HG02642 (cell line): ENCODE results near the gene SMPD4.
"Not testable (repeated sequence)": the region's sequence is repeated elsewhere in the genome, so short reads cannot be mapped to it uniquely, and the experiment has no call there.

Experiments
- ATAC-seq: cut with Tn5 transposase; IDR thresholded peaks from one replicate; pipeline ENCODE4 v1.9.1; 2021; ENCODE audit warnings: mild to moderate bottlenecking; ENCODE audit not compliant: unreplicated experiment, poor library complexity

SMPD4 gene

DNA sequence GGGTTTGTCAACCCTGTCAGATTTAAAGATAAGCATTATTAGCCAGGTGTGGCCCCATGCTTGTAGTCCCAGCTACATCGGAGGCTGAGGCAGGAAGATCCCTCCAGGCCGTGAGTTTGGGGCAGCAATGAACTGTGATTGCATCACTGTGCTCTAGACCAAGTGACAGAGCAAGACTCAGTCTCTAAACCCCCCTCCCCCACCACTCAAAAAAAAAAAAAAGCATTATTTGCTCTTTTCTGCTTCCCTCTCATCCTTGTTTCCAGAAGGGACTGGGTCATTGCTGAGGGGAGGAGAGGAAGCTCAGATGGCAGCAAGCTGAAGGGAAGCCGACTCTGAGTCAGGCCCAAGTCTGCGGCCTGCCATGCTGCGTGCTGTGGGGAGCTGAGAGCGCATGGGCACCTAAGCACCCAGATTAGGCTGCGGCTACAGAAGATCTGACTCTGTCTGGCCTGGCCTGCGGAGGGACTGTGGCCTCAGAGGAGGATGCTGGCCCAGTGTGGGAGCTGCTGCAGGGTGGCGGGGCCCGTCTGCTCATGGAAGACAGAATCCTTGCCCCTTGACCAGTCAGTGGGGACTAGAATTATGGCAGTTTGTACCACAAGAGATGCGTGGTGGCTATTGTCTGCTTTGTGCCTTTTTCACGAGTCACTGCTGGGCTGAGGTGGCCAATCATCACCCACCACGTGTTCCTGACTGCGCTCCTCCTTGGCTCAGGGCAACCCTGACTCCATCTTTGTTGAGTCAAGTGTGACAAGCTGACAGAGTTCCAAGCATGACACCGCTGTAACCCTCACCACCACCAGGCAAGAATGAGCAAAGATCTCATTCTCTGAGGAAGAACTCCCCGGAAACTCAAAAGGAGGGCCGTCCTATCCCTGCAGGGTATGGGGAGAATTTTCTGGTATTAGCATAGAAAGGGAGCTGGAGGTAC lies 6.7 kb upstream of the SMPD4 start:
- ATAC-seq, result not testable (repeated sequence)

DNA sequence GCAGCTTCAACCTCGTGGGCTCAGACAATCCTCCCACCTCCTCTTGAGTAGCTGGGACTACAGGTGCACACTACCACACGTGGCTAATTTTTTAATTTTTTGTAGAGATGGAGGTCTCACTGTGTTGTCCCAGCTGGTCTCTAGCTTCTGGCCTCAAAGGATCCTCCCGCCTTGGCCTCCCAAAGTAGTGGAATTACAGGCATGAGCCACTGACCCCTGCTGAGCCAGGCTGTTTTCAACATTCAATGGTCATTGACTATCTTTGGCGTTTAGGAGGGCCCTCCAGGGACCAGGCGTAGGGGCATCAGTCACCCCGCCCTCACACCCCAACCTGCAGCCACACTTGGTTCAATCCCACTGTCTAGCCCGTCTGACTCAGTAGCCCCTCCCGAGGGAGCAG lies 5.9 kb upstream of the SMPD4 start:
- ATAC-seq, result no peak

DNA sequence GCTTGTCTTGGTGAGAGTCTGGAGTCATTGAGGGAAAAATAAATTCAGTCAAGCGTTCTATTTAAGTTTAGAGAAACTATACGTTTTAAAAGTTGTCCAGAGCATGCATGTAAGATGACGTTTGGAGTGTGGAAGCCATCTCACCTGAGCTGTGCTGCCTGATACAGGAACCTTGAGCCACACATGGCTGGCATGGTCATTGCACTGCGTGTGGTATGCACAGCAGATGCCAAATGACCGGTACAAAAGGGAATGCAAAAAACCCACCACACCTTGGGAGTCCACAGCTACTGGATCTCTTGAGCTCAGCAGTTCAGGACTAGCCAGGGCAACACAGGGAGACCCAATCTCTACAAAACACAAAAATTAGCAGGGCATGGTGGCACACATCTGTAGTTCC lies 5.0 kb upstream of the SMPD4 start:
- no peak for ATAC-seq

DNA sequence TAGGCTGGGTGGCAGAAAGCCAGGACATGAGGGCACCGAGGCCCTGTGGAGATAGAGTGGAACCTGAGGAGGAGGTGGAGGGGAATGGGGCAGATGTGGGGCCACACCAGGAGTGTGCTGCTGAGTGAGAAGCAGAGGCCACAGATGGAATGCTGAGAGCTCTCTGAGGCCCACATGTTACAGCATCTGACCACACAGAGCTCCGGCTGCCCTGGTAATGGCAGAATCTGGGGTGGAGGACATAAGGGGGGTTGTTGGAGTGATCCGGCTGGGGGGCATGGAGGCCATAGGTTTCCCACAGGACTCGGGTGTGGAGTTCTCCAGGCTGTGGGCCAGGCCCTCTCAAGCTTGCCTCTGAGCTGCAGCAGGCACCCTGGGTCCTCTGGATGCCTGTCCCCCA lies 4.5 kb upstream of the SMPD4 start:
- no peak for ATAC-seq

DNA sequence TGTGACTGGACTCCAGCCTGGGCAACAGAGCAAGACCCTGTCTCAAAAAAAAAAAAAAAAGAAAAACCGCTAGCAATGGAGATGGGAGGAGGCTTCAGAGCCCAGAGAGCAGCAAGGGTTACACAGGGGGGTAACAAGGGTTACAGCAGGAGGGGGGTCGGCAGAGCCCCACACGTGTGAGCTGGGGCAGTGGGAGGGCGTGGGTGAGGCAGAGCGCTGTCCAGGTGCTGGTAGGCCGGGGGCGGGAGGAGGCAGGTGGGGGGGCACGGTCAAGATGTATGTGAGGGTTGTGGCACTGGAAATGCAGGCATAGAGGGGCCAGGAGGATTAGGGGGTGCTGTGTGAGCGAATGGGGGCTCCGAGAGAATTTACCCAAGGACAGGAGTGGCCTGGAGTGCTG lies 4.0 kb upstream of the SMPD4 start:
- ATAC-seq, result no peak

DNA sequence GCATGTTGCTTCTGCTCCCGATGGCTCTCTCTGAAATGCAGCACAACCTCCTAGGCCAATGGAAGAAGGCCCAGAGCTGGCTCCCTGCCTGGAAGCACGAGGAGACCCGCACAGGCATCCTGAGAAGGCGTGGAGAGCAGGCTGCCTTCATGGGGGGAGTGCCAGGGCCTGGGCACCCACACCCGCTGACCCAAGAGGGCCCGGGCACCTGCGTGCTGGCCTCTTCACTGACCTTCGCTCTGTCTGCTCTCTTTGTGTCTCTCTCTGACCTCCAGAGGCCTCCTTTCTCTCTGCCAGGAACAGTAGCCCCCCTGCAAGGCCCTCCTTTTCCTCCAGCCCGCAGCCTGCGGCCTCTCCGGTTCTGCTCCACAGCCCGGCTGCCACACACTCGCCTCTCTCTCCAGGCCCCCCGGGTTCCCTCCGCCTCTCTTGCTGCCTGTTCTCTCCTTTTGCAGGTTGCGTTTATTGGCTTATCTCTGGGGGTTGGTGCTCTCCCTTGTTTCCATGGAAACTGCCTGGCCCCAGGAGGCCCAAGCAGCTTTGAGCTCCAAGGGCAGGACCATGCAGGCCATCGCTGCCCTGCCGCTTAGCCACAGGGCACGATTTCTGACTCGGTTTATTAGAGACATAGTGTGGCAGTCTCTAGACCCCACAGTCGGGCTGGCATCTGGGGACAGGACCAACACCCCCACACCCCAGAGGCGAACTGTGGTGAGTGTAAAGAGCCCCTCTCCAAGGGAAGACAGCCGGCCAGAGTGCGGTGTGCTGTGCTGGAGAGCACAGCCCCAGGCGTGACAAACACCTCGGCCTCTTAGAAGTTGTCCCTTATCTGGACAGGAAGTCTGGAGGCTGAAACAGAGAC lies 2.3 kb upstream of the SMPD4 start:
- ATAC-seq, result no peak

DNA sequence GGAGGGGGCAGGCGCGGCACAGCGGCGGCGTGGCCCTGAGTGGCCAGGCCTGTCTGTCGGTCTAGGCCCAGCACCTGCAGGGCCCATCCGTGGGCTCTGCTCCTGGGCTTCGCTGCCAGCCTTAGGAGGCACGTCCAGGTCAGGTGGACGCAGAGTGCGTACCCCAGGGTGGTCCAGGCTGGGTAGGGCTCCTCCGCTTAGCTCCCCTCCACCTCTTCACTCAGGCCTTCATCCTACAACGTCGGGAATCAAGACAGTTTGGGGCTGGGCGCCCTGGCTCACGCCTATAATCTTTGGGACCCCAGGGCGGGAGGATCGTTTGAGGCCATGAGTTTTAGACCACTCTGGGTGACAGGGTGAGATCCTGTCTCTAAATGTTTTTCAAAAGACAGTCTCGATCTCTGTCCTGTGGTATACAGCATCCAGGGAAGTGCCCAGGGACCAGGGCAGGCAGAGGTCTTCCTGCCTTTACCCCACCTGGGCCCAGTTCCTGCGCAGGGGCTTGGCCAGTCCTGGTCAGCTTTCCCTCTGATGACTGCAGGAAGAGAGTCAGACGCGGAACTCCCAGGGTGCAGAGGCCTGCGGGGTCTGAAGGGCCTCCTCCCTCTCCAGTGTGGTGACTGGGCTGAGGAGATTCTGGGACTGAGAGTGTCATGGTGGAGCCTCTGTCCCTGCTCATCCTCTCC lies 1.6 kb upstream of the SMPD4 start:
- not testable (repeated sequence) for ATAC-seq

DNA sequence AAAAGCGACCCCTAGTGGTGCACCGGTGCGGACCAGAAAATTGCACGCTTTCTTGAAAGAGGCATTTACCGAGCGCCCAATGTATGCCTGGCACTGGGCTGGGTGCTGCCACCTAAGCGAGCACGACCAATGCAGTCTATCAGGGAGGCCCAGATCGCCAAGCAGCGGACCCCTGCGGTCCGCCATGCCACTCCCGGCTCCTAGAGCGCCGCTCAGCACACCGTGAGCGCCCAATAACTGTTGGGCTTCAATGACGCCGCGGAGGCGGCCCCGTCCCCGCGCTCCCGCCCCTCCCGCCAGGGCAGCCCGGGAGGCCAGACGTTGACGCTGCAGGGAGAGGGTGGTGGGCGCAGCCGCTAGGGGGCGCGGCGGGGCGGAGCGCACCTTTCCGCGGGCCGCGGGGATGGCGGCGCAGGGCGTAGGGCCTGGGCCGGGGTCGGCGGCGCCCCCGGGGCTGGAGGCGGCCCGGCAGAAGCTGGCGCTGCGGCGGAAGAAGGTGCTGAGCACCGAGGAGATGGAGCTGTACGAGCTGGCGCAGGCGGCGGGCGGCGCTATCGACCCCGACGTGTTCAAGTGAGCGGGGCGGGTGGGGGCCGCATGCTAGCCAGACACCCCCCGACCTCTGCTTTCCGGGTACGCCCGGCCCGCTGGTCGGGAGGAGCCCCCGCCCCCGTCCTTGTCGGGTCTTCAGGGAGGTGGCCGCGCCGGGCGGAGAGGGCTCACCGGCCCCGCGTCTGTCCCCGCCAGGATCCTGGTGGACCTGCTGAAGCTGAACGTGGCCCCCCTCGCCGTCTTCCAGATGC lies 679 bp upstream of the SMPD4 start, which contains the start of gene MZT2B:
MZT2B (plus strand) TSS at position 383 of the 803 bp plus-strand sequence; CDS start at position 404, 21 bp downstream.
- peak; percentile 83 for ATAC-seq

DNA sequence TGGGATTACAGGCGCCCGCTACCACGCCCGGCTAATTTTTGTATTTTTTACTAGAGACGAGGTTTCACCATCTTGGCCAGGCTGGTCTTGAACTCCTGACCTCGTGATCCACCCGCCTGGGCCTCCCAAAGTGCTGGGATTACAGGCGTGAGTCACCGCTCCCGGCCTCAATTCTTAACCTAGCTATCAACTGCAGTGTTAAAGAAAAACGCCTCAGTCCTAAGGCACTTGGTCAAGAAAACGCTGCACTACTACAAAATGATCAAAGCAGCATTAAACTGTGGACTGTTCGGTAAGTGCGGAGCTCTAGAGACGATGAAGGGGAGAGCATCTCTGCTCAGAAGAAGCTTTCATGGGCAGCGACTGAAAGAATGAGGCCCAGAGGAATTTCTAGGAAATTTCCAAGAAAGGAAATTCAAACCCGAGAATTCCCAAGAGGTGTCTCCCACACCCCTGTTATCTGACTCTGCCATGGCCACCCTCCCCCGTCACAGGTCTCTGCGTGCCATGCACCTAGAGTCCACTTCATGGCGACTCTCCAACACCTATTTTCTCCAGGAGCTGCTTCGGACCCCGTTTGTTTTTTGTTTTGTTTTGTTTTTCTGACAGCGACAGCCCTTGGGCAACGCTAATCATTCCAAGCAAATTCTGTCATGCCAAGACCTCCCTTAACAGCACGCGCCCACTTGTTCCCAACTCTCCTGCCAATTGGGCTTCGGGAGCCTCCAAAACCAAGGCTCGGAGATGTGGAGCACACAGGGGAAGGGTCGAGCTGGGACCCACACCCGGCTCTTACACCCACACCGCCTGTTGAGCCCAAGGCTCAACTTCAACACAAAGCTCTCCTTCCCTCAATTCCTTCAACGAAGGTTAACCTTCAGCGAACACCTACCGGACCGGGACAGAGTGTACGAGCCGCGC lies 738 bp downstream of the SMPD4 start:
- ATAC-seq, result not testable (repeated sequence)

DNA sequence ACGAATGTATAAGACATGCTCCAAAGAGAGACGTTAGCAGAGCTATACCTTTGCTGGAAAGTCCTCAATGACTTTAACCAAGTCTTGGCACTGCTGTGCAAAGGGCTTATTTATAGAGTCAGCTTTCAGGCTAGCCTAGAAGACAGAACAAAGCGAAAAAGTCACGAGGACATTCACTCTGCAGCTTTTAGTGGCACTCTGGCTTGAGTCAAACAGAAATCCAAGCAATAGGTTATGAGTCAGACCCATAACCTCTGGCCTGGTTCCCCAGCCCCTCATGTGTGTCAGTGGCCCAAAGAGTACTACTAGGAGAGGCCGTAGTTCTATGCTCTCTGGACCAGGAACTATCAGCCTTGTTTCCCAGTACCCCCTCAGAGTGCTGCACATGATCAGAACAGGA lies 6.5 kb downstream of the SMPD4 start:
- peak; percentile 58 for ATAC-seq

DNA sequence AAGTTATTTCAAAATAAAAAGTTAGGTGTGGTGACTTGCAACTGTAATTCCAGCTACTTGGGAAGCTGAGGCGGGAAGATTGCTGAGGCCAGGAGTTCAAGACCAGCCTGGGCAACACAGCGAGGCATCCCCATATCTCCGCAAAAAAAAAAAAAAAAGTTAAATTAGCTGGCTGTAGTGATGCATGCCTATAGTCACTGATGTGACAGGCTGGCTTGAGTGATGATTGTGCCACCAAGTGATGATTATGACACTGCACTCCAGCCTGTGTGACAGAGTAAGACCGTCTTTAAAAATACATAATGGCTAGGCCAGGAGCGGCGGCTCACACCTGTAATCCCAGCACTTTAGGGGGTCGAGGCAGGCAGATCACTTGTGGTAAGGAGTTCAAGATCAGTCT lies 11.5 kb downstream of the SMPD4 start:
- no peak for ATAC-seq

DNA sequence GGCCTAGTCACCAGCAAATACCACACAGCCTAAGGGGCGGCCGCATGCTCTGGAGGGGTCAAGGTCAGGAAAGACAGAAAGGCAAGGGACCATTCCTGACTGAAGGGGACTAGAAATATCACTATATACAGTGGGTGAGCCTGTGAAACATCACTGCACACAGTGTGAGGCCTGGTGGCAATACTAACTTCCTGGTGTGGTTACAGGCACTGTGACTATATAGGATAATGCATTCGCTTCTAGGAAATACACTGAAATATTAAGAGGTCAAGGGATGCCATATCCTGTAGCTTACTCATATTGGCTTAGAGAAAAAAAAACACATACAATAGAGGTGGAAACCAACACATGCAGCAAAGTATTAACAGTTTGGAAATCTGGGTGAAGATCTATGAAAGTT lies 12.2 kb downstream of the SMPD4 start:
- not testable (repeated sequence) for ATAC-seq

DNA sequence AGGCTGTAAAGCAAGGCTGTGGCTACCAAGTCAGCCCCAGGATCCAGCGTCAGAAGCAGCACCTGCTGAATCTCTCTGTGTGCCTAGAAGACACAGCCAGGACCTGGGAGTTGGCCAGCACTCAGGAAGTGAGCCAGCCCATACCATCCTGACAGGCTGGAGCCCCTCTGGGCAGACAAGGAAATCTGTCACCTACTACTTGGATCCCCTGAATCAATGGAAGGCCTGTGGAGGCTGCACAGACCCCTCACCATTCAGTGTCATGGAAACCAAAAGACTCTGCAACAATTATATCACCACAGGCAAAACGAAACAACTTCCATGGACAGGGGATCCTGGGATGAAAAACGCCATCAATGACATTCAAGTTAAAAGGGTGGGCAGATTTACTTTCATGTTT lies 14.8 kb downstream of the SMPD4 start:
- ATAC-seq, result not testable (repeated sequence)

DNA sequence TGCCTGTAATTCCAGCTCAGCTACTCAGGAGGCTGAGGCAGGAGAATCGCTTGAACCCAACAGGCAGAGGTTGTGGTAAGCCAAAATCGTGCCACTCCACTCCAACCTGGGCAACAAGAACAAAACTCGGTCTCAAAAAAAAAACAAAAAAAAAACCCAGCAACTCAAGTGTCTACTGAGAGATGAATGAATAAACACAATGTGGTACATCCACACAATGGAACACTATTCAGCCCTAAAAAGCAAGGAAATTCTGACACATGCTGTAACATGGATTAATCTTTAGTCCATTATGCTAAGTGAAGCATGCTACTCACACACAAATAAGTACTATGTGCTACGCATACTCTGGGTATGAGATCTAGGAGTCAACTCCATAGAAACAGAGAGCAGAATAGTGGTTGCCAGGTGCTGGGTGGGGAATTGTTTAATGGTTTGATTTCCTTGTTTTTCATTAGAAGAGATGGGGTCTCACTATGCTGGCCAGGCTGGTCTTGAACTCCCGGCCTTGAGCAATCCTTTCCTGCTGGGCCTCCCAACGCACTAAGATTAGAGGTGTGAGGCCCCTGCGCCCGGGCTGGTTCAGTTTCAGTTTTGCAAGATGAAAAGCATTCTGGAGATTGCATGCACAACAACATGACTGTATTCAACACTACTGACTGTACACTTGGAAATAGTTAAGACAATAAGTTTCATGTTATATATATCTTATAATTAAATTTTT lies 15.9 kb downstream of the SMPD4 start:
- no peak for ATAC-seq

DNA sequence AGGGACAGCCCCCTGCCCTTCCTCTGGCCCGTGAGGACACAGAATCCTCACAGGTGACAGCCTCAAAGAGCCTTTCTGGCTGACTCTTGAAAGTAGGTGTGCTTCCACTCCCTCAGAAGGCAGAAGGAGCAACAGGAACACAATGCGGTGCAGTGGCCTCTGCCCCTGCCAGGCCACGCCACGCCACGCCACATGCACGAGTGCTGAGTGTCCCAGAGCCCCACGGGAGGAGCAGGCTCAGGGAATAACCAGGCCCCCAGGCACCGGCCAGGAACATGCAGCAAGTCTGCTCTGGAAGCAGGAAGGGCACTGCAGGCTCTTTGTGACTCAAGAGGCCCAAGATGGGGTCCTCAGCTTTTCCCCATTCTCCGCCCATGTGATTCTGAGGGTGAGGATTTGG lies 18.4 kb downstream of the SMPD4 start:
- ATAC-seq, result no peak

DNA sequence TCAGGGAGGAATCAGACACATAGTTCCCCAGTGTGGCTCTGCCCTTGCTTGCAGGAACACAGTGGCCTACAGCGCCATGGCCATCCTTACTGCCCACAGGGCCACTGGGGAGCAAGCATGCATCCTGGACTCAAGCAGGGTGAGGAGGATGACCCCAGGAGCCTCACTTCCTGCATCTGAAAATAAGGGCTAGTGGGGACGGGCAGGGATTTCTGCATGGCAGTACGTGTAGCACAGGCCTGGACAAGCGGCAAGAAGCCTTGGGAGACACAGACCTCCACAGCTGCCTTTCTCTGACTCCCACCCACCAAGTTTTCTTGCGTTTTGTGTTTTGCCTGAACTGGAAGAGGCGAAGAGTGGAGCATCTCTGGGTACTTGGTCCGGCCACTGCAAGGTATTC lies 18.9 kb downstream of the SMPD4 start:
- not testable (repeated sequence) for ATAC-seq

DNA sequence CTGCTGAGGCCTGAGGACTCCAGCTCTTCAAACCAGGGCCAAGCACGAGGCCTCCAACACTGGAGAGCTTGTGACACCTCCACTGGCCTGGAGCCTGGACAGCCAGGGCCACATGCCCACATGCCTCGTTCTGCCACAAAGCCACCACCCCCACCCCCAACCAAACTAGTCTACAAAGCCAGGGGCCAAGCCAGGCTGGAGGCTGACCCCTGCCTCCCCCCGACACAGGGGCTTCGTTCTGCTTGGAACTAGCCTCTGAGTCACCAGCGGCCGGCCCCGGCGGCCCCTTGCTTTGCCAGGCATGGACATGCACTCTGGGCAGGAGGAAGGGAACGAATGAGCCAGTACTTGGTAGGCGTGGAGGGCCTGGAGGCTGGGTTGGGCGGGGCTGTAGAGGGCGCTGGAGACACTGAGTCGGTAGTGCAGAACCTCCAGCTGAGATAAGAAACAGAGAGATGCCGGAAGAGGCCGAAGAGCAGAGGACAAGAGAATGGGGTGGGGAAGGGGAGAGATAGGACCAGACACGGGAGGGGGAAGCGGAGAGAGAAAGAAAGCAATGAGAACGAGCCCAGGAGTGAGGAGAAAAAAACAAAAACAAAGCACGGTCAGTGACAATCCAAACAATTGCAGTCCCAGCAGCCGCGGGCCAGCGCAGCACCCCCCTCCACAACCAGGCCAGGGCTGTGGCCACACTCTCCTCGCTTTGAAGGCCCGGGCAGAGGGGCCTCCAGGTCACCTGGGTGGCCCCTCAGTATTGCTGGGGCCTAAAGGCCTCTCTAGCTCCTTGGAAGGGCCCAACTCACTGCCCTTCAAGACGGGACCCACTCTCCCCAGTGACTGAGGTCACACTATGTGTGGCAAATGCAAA lies 20.3 kb downstream of the SMPD4 start:
- ATAC-seq, result not testable (repeated sequence)
